Measurements from ENCODE around the gene LGALS7.

DNA sequence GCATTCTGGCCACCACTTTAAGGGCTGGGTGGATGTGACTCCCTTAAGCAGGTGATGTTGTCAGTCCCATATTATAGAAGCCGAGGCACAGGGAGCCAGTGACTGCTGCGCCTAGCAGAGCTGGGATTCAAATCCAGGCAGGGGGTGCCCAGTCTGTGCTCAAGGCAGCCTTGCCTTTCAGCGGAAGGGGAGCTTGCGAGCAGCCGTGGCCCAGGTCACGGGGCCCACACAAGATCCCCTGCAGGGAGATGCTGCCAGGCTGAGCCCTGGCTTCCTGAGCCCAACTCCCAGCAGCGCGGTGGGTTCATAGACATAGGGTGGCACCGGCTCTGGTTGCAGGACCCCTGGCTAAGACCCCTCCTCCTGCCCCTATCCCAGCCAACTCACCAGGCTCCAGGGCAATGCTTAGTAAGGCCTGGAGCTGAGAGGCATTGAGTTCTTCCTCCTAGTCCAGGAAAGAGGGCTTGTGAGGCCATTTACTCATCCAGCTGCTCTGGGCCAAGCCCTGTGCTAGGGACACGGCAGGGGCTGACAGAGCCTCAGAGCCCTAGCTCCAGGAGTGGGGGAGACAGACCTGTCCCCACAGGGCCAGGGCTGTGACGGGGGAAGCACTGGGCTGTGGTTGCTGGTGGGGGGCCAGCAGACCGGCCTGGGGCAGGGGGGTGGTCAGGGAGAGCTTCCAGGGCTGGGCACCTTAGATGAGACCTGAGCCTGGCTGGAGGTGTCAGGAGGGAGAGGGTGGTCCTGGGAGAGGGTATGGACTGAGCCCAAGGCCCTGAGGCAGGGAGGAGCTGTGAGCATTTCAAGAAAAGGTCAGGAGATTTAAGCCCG, 38.7 kb downstream of the LGALS7 start:
- TF ChIP-seq, protein P1, sequence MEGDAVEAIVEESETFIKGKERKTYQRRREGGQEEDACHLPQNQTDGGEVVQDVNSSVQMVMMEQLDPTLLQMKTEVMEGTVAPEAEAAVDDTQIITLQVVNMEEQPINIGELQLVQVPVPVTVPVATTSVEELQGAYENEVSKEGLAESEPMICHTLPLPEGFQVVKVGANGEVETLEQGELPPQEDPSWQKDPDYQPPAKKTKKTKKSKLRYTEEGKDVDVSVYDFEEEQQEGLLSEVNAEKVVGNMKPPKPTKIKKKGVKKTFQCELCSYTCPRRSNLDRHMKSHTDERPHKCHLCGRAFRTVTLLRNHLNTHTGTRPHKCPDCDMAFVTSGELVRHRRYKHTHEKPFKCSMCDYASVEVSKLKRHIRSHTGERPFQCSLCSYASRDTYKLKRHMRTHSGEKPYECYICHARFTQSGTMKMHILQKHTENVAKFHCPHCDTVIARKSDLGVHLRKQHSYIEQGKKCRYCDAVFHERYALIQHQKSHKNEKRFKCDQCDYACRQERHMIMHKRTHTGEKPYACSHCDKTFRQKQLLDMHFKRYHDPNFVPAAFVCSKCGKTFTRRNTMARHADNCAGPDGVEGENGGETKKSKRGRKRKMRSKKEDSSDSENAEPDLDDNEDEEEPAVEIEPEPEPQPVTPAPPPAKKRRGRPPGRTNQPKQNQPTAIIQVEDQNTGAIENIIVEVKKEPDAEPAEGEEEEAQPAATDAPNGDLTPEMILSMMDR (conservative IDR thresholded peaks at IDR 0.05; ENCODE audit: low read length) = no peak
- TF ChIP-seq EZH2phosphoT487 (IDR thresholded peaks at IDR 0.05; ENCODE audit: borderline replicate concordance, low read depth, low read length) = no peak
